Thyroid gland (tissue), 4 donors: ENCODE measurements around the gene TIMM13.

Experiments used
- CTCF ChIP-seq, 6 experiments: fragments of 200-600 bp in 3 of 6; fragments of 450-650 bp in 3 of 6; sonication (generic) in 3 of 6; IDR thresholded peaks; one replicate each; pipeline ENCODE4 v1.5.1; 2016 to 2019; ENCODE audit warnings: antibody characterized with exemption in 6 of 6, mild to moderate bottlenecking in 2 of 6, inconsistent platforms in 1 of 6, moderate library complexity in 1 of 6
- POLR2A ChIP-seq, 2 donors: fragments of 450-650 bp; IDR thresholded peaks; one replicate each; pipeline ENCODE4 v1.6.1; 2017; ENCODE audit warnings: antibody characterized with exemption in 2 of 2, mild to moderate bottlenecking in 2 of 2, moderate library complexity in 1 of 2

GRCh38 chr19:2474232-2475017, 47.0 kb upstream of the TIMM13 start:
- TF ChIP-seq CTCF (IDR thresholded peaks at IDR 0.05) (peak; percentile 91 to 99 (median 97)), POLR2A (IDR thresholded peaks at IDR 0.05) (no peak)
